C4-2B (cell line): ENCODE results near the gene RNASET2.
"Not testable (repeated sequence)": the region's sequence is repeated elsewhere in the genome, so short reads cannot be mapped to it uniquely, and the experiment has no call there.

Source experiments
- H3K27ac ChIP-seq: fragments of 450-650 bp; 2 replicates; pipeline ENCODE4 v1.5.1; 2017
- ZFX ChIP-seq: fragments of 450-650 bp; IDR thresholded peaks from 2 replicates; pipeline ENCODE4 v1.6.1; 2017
- TF ChIP-seq, protein P1 (sequence below): fragments of 450-650 bp; conservative IDR thresholded peaks from 2 replicates; pipeline ENCODE4 v1.5.1; 2017; ENCODE audit warnings: mild to moderate bottlenecking

The RNASET2 gene

GRCh38 chr6:166900130-166900708 lies 56.1 kb downstream of the RNASET2 start:
- TF ChIP-seq, protein P1, sequence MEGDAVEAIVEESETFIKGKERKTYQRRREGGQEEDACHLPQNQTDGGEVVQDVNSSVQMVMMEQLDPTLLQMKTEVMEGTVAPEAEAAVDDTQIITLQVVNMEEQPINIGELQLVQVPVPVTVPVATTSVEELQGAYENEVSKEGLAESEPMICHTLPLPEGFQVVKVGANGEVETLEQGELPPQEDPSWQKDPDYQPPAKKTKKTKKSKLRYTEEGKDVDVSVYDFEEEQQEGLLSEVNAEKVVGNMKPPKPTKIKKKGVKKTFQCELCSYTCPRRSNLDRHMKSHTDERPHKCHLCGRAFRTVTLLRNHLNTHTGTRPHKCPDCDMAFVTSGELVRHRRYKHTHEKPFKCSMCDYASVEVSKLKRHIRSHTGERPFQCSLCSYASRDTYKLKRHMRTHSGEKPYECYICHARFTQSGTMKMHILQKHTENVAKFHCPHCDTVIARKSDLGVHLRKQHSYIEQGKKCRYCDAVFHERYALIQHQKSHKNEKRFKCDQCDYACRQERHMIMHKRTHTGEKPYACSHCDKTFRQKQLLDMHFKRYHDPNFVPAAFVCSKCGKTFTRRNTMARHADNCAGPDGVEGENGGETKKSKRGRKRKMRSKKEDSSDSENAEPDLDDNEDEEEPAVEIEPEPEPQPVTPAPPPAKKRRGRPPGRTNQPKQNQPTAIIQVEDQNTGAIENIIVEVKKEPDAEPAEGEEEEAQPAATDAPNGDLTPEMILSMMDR, result no peak
- no peak for TF ChIP-seq ZFX
- no peak overlapping the region for H3K27ac ChIP-seq

- TF ChIP-seq ZFX, result no peak
- TF ChIP-seq, protein P1, result no peak
- H3K27ac ChIP-seq, result no peak overlapping the region
These were observed 57.4 kb downstream of the RNASET2 start for GRCh38 chr6:166898910-166899309.

DNA sequence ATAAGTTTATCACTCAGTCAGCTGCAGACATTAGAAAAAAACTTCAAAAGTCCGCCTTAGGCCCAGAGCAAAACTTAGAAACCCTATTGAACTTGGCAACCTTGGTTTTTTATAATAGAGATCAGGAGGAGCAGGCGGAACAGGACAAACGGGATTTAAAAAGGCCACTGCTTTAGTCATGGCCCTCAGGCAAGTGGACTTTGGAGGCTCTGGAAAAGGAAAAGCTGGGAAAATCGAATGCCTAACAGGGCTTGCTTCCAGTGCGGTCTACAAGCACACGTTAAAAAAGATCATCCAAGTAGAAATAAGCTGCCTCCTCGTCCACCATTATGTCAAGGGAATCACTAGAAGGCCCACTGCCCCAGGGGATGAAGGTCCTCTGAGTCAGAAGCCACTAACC lies 61.7 kb downstream of the RNASET2 start:
- H3K27ac ChIP-seq, result peak overlapping the region; percentile 78

GRCh38 chr6:166892472-166892871 lies 63.9 kb downstream of the RNASET2 start:
- H3K27ac ChIP-seq, result not testable (repeated sequence)

GRCh38 chr6:166886773-166887172 lies 69.6 kb downstream of the RNASET2 start:
- not testable (repeated sequence) for H3K27ac ChIP-seq

DNA sequence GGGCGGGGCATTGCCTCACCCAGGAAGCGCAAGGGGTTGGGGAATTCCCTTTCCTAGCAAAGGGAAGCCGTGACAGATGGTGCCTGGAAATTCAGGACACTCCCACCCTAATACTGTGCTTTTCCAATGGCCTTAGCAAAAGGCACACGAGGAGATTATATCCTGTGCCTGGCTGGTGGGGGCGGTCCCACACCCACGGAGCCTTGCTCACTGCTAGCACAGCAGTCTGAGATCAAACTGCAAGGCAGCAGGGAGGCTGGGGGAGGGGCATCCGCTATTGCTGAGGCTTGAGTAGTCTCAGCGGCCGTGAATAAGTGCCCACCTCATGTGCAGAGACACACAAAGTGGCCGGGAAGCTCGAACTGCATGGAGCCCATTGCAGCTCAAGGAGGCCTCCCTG lies 71.4 kb downstream of the RNASET2 start:
- H3K27ac ChIP-seq, result not testable (repeated sequence)

GRCh38 chr6:166879594-166879993 lies 76.8 kb downstream of the RNASET2 start:
- no peak overlapping the region for H3K27ac ChIP-seq
- no peak for TF ChIP-seq ZFX
- TF ChIP-seq, protein P1, result no peak
